Right atrium auricular region (tissue), 2 donors: ENCODE measurements around the gene SUFU. TPM values are rescaled to one million over a fixed set of nuclear protein-coding genes. Genes with fewer than 3 reads are reported as not detected.
A peak's percentile ranks its signal among the peaks of the same experiment; 100 is the strongest.

Experiments used
- DNase-seq: peaks from one replicate; pipeline ENCODE4 v3.0.0-alpha.2; 2019; ENCODE audit warnings: low spot score
- H3K27ac ChIP-seq, 2 donors: fragments of 200-600 bp; sonication (generic); 1 replicate in 1 of 2; 2 replicates in 1 of 2; pipeline ENCODE4 v1.5.1; 2016 to 2019
- H3K27me3 ChIP-seq, 2 donors: fragments of 200-600 bp; sonication (generic); one replicate each; pipeline versions ENCODE4 v1.5.1 to v1.6.0; 2017 to 2019
- H3K36me3 ChIP-seq: fragments of 200-600 bp; sonication (generic); one replicate; pipeline ENCODE4 v1.5.1; 2016
- H3K4me1 ChIP-seq, 2 donors: fragments of 200-600 bp; sonication (generic); one replicate each; pipeline versions ENCODE4 v1.5.1 to v1.6.0; 2017 to 2019
- H3K4me3 ChIP-seq, 2 donors: fragments of 200-600 bp; sonication (generic); 1 replicate in 1 of 2; 2 replicates in 1 of 2; pipeline ENCODE4 v1.5.1; 2017 to 2019; ENCODE audit warnings: mild to moderate bottlenecking in 1 of 2, moderate library complexity in 1 of 2
- H3K9me3 ChIP-seq, 2 donors: fragments of 200-600 bp; sonication (generic); one replicate each; pipeline ENCODE4 v1.5.1; 2019
- total RNA-seq, 2 donors: library from RNA; depleted of rRNA; stranded (reverse); fragments of >200 nt; gene quantifications; one replicate each; pipeline ENCODE4 v1.1.0, GENCODE V29; 2016
- TF ChIP-seq, protein P1 (sequence below), 2 donors: fragments of 200-600 bp; sonication (generic); IDR thresholded peaks; one replicate each; pipeline ENCODE4 v1.5.1; 2019; ENCODE audit warnings: antibody characterized with exemption in 2 of 2

The SUFU gene
- total RNA-seq, 2 donors from 2014 or later: 4.9 to 6.4 TPM

DNA sequence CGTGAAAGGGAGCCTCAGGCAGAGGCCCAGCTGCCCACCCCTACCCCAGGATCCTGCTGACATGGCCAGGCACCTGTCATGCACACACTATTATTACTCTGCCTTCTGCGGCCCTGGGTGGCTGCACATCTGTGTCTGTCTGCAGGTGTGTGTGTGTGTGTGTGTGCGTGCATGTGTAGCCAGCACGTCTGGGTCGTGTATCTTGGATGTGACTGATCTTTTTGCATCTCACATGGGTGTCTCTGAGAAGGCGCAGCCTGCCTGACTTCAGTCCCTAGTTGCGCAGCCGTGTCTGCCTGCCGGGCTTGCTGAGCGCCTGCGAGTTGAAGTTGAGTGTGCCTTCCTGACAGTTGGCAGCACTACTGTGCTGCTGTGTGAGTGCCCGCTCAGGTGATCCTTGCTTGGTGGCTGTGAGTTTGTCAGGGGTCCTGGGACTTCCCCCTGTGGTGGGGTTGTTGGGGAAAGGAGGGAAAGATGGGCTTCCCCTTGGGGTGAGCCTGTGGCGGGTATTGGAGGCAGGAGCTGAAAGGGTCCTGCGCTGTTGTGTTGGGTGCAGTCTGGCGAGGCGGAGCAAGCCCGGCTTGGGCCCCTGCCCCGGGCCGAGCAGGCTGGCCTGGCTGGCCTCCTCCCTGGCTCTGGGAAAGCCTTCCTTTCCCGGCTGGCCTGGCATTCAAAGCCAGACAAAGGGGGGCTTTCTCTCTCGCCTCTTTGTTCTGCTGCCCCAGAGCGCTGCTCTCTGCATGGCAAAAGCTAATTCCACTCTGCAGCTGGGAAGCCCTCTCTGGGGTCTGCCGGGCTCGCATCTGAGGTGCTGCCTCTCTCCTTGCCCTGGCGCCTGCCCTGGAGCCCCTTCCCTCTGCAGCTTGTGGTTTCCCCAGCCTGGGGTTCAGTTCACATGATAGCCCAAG is 145.4 kb downstream of the SUFU start:
- no peaks in the 10 kb centered on the region for H3K27me3 ChIP-seq
- TF ChIP-seq, protein P1, sequence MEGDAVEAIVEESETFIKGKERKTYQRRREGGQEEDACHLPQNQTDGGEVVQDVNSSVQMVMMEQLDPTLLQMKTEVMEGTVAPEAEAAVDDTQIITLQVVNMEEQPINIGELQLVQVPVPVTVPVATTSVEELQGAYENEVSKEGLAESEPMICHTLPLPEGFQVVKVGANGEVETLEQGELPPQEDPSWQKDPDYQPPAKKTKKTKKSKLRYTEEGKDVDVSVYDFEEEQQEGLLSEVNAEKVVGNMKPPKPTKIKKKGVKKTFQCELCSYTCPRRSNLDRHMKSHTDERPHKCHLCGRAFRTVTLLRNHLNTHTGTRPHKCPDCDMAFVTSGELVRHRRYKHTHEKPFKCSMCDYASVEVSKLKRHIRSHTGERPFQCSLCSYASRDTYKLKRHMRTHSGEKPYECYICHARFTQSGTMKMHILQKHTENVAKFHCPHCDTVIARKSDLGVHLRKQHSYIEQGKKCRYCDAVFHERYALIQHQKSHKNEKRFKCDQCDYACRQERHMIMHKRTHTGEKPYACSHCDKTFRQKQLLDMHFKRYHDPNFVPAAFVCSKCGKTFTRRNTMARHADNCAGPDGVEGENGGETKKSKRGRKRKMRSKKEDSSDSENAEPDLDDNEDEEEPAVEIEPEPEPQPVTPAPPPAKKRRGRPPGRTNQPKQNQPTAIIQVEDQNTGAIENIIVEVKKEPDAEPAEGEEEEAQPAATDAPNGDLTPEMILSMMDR (IDR thresholded peaks at IDR 0.05): no peak
- no peak for DNase-seq
- H3K36me3 ChIP-seq: peaks cover 20% of the 10 kb centered on the region
- peak overlapping the region; percentile 98 to 100 for H3K27ac ChIP-seq
- H3K9me3 ChIP-seq: no peaks in the 10 kb centered on the region
- H3K4me1 ChIP-seq: peaks cover 0 to 79% of the 10 kb centered on the region in 2 donors
- H3K4me3 ChIP-seq: peak overlapping the region in 1 of 2 donors; percentile 88

DNA sequence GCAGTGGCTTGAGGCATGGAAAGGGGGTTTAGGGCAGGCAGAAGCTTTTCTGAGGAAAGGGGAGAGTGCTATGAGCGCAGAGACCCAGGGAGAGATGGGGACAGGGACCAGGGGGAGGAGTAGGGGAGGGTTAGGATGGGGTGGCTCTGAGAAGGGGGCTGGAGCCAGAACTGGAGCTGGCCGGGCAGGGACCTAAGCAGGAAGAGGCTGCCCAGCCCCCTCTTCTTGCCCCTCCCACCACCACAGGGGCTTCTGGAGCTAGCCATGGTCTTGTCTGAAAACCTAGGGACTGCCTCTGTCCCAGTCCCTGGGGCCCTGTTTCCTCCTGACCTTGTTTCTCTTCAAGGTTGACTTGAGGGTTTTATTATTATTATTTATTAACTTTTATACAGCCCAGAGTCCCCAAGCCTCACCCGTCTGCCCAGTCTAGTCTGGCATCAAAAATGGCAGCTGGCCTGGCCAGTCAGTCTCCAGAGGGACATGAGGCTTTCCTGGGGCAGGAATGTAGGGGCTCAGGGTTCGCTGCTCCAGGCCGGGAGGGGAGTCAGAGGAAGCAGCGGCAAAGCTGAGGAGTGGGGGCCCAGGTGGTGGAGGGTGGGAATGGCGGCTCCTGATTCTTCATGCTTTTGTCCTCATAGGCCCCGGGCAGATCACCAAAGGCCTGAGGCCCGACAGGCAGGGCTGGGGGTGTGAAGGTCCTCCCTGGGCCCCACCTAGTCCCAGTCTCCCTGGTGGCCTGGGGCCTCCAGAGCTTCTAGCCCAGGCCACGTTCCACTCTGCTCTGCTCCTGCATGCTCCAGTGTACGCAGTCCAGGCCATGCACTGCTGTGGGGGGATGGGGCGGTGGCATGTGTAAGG is 146.3 kb downstream of the SUFU start:
- Histone ChIP-seq H3K36me3 (peaks cover 27% of the 10 kb centered on the region), H3K4me1 (peaks cover 0 to 75% of the 10 kb centered on the region in 2 donors), H3K27ac (peak overlapping the region; percentile 98 to 100)

GRCh38 chr10:102650655-102651454 is 147.1 kb downstream of the SUFU start:
- Histone ChIP-seq H3K4me1 (peaks cover 0 to 75% of the 10 kb centered on the region in 2 donors), H3K27me3 (no peaks in the 10 kb centered on the region), H3K27ac (peak overlapping the region; percentile 98 to 100), H3K4me3 (no peak overlapping the region), H3K9me3 (no peaks in the 10 kb centered on the region), H3K36me3 (peaks cover 35% of the 10 kb centered on the region)
- TF ChIP-seq, protein P1 (IDR thresholded peaks at IDR 0.05): no peak
- no peak for DNase-seq

More for the DNA sequence above, 146.3 kb downstream of the SUFU start:
- TF ChIP-seq, protein P1 (IDR thresholded peaks at IDR 0.05): no peak
- Histone ChIP-seq H3K9me3 (no peaks in the 10 kb centered on the region), H3K27me3 (no peaks in the 10 kb centered on the region), H3K4me3 (peak overlapping the region in 1 of 2 donors; percentile 88)
- no peak for DNase-seq

GRCh38 chr10:102651455-102652169 is 147.8 kb downstream of the SUFU start:
- H3K4me1 ChIP-seq: peaks cover 0 to 71% of the 10 kb centered on the region in 2 donors
- H3K27ac ChIP-seq: peak overlapping the region; percentile 98 to 100

More at GRCh38 chr10:102651455-102652169, 147.8 kb downstream of the SUFU start:
- Histone ChIP-seq H3K9me3 (no peaks in the 10 kb centered on the region), H3K27me3 (no peaks in the 10 kb centered on the region), H3K36me3 (peaks cover 43% of the 10 kb centered on the region), H3K4me3 (no peak overlapping the region)
- TF ChIP-seq, protein P1 (IDR thresholded peaks at IDR 0.05): no peak
- DNase-seq: no peak
